Activated naive CD4-positive, alpha-beta T cell treated with anti-CD3 and anti-CD28 coated beads for 36 hours (primary cell): ENCODE measurements around the gene TMEM184C. TPM values are rescaled to one million over a fixed set of nuclear protein-coding genes. Genes with fewer than 3 reads are reported as not detected.

Source experiments
- CTCF ChIA-PET: fragments of 350-600 bp; sonication (Branson Sonifier 250); formaldehyde crosslinking; loops from one replicate; lab custom pipeline; 2021; ENCODE audit warnings: antibody characterized with exemption; lab: Charles Lee
- DNase-seq: peaks from one replicate; pipeline ENCODE4 v3.0.0-alpha.2; 2020
- H3K27ac Mint-ChIP-seq: one replicate; pipeline ENCODE4 v1.8.0; 2021; ENCODE audit warnings: mild to moderate bottlenecking, mixed read lengths
- H3K27me3 Mint-ChIP-seq: one replicate; pipeline ENCODE4 v1.8.0; 2021; ENCODE audit warnings: low read depth, mixed read lengths
- H3K36me3 Mint-ChIP-seq: one replicate; pipeline ENCODE4 v1.8.0; 2021; ENCODE audit warnings: low read depth, mixed read lengths
- H3K4me1 Mint-ChIP-seq: one replicate; pipeline ENCODE4 v1.8.0; 2021; ENCODE audit warnings: low read depth, mixed read lengths
- H3K4me3 Mint-ChIP-seq: one replicate; pipeline ENCODE4 v1.8.0; 2021; ENCODE audit warnings: mild to moderate bottlenecking, moderate library complexity, mixed read lengths
- H3K9me3 Mint-ChIP-seq: one replicate; pipeline ENCODE4 v1.8.0; 2021; ENCODE audit warnings: mixed read lengths
- intact Hi-C: fragments of 100-400 bp; cut with micrococcal nuclease; formaldehyde crosslinking; loops from one replicate; pipeline ENCODE4 v1.15.1; 2023
- total RNA-seq, 2 experiments: library from RNA; stranded (reverse); gene quantifications; one replicate each; pipeline ENCODE4 v1.2.3, GENCODE V29; 2021

The TMEM184C gene
- total RNA-seq, 2 experiments from 2014 or later, result 11.5 to 12.5 TPM

DNA sequence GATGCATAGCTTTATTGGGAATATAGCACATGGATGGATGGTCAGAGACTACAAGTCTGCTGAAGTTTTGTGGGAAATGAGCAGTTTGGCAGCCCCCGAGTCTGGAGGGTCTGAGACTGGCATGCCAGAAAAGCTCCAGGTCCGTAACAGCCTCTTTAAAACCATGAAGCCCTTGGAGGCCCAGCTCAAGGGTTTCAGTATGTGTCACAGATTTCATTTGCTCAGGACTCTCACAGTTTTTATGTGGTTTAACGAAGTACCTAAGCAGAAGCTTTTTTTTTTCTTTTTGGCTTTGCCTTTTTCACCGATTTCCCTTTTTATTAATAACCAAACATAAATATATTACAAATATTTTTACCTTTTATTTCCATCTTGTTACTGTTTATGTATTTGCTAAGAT lies 30.6 kb upstream of the TMEM184C start:
- Mint-ChIP-seq H3K4me1 (peaks cover 2% of the 10 kb centered on the region), H3K9me3 (peaks cover 4% of the 10 kb centered on the region), H3K4me3 (no peak overlapping the region), H3K27me3 (no peaks in the 10 kb centered on the region), H3K27ac (no peak overlapping the region), H3K36me3 (no peaks in the 10 kb centered on the region)
- CTCF ChIA-PET, result interaction anchor here (1.1 to 1.3 kb wide), 3 partner anchors 9 to 280 kb away, joined by 3 to 4 read pairs (median 3); no protein-coding TSS in a partner anchor
- DNase-seq, result no peak
- intact Hi-C loops, result no loop called here

- DNase-seq, result no peak
- no peak overlapping the region for H3K27ac Mint-ChIP-seq
- peaks cover 4% of the 10 kb centered on the region for H3K9me3 Mint-ChIP-seq
- CTCF ChIA-PET, result interaction anchor here (0.7 to 1.3 kb wide), 4 partner anchors 9 to 280 kb away, joined by 3 to 4 read pairs (median 3); no protein-coding TSS in a partner anchor
- H3K4me3 Mint-ChIP-seq, result no peak overlapping the region
- peaks cover 2% of the 10 kb centered on the region for H3K4me1 Mint-ChIP-seq
- no peaks in the 10 kb centered on the region for H3K36me3 Mint-ChIP-seq
- intact Hi-C loops, result no loop called here
- H3K27me3 Mint-ChIP-seq, result no peaks in the 10 kb centered on the region
Observed at GRCh38 chr4:147587041-147587440, 30.2 kb upstream of the TMEM184C start.

- H3K27ac Mint-ChIP-seq, result no peak overlapping the region
- peaks cover 2% of the 10 kb centered on the region for H3K9me3 Mint-ChIP-seq
- no peak overlapping the region for H3K4me3 Mint-ChIP-seq
- H3K36me3 Mint-ChIP-seq, result no peaks in the 10 kb centered on the region
- H3K27me3 Mint-ChIP-seq, result no peaks in the 10 kb centered on the region
- intact Hi-C loops, result no loop called here
- CTCF ChIA-PET, result interaction anchor here (0.6 to 2.4 kb wide), 25 partner anchors 8 to 1564 kb away, joined by 3 to 22 read pairs (median 4); partner anchors contain the start of gene PRMT9
- H3K4me1 Mint-ChIP-seq, result peaks cover 2% of the 10 kb centered on the region
- DNase-seq, result no peak
Observed at GRCh38 chr4:147589586-147589985, 27.6 kb upstream of the TMEM184C start.

DNA sequence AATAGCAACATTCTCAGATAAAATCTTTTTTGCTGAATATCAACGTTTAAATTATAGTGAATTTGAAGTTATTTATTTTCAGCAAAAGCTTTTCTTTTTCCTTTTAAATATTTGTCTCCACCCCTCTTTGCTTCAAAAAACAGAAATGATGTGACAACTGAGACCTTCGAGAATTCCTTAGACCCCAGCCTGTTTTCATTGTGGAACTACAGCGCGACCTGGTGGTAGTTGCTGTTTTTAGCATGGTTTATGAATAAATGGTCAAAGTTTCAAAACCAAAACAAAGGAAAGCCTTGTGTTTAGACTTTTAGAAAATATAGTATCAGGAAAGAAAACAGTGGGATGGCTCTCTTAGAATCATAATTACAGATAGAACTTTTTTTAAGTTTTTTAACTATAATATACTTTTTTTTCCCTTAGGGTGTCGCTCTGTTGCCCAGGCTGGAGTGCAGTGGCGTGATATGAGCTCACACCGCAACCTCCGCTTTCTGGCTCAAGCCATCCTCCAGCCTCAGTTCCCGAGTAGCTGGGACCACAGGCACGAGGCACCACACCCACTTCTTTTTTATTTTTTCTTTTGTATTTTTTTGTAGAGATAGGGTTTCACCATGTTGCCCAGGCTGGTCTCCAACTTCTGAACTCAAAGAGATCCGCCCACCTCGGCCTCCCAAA lies 26.8 kb upstream of the TMEM184C start:
- Mint-ChIP-seq H3K27me3 (no peaks in the 10 kb centered on the region), H3K9me3 (peaks cover under 1% of the 10 kb centered on the region), H3K4me1 (peaks cover 2% of the 10 kb centered on the region), H3K4me3 (no peak overlapping the region), H3K36me3 (no peaks in the 10 kb centered on the region), H3K27ac (no peak overlapping the region)
- DNase-seq, result peak; percentile 64
- intact Hi-C loops, result loop anchor here (1.0 to 2.0 kb wide), 4 partner anchors 72 to 1348 kb away; no protein-coding TSS in a partner anchor
- CTCF ChIA-PET, result interaction anchor here (0.7 to 2.4 kb wide), 23 partner anchors 8 to 1565 kb away, joined by 3 to 22 read pairs (median 4); partner anchors contain the start of gene PRMT9

DNA sequence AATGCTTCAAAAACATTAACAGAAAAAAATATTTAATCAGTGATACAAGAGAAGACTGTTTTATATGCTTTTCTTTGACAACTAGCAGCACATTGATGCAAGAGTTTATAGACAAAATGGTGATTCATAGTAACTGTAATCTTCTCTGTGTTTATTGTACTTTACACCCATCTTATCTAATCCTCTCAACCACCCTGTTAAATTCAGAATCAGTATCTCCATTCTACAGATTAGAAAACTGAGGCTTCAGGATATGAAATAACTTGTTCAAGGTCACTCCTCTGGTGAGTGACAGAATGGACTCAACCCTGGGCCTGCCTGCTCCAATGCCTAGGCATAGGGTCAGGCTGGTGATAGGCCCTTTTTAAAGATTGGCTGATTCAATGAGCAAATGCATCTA lies 26.1 kb upstream of the TMEM184C start:
- no peak for DNase-seq
- Mint-ChIP-seq H3K4me1 (peaks cover 2% of the 10 kb centered on the region), H3K9me3 (no peaks in the 10 kb centered on the region), H3K4me3 (no peak overlapping the region), H3K36me3 (no peaks in the 10 kb centered on the region), H3K27ac (no peak overlapping the region), H3K27me3 (no peaks in the 10 kb centered on the region)
- intact Hi-C loops, result loop anchor here (2.0 kb wide), 1 partner anchor 1348 kb away; no protein-coding TSS in a partner anchor
- CTCF ChIA-PET, result interaction anchor here (0.9 to 2.3 kb wide), 6 partner anchors 10 to 431 kb away, joined by 3 to 7 read pairs (median 6); no protein-coding TSS in a partner anchor

- Mint-ChIP-seq H3K4me1 (peaks cover 2% of the 10 kb centered on the region), H3K4me3 (no peak overlapping the region), H3K36me3 (no peaks in the 10 kb centered on the region), H3K27me3 (no peaks in the 10 kb centered on the region), H3K27ac (no peak overlapping the region), H3K9me3 (no peaks in the 10 kb centered on the region)
- intact Hi-C loops, result no loop called here
- CTCF ChIA-PET, result interaction anchor here (1.0 kb wide), 1 partner anchor 273 kb away, joined by 3 read pairs; no protein-coding TSS in a partner anchor
- no peak for DNase-seq
Observed at GRCh38 chr4:147594107-147594506, 23.1 kb upstream of the TMEM184C start.

DNA sequence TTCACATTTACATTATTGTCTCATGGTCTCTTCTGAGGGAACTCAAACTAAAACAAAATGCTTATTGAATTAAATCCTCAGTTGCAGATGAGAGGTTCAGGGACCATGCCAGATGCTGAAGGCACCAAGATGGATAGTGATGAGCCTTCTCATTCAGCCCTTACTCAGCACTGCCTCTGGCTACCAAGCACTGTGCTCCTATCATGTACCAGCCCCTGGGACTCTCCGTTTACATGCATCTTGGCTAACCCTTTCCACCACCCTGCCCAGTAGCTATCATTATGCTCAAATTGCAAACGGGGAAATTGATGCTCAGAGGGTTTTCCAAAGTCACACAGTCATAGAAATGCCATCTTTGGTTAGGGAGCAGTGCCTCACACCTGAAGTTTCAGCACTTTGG lies 22.6 kb upstream of the TMEM184C start:
- H3K9me3 Mint-ChIP-seq, result no peaks in the 10 kb centered on the region
- no peaks in the 10 kb centered on the region for H3K36me3 Mint-ChIP-seq
- H3K4me1 Mint-ChIP-seq, result peaks cover 2% of the 10 kb centered on the region
- DNase-seq, result no peak
- H3K4me3 Mint-ChIP-seq, result no peak overlapping the region
- intact Hi-C loops, result no loop called here
- CTCF ChIA-PET, result interaction anchor here (0.7 kb wide), 2 partner anchors 76 to 270 kb away, joined by 3 read pairs; no protein-coding TSS in a partner anchor
- no peak overlapping the region for H3K27ac Mint-ChIP-seq
- H3K27me3 Mint-ChIP-seq, result no peaks in the 10 kb centered on the region

- intact Hi-C loops, result loop anchor here (1.0 kb wide), 1 partner anchor 270 kb away; no protein-coding TSS in a partner anchor
- CTCF ChIA-PET, result interaction anchor here (1.1 to 2.4 kb wide), 2 partner anchors 10 to 271 kb away, joined by 3 to 13 read pairs; no protein-coding TSS in a partner anchor
- Mint-ChIP-seq H3K4me1 (no peaks in the 10 kb centered on the region), H3K27me3 (no peaks in the 10 kb centered on the region), H3K27ac (no peak overlapping the region), H3K4me3 (no peak overlapping the region), H3K36me3 (no peaks in the 10 kb centered on the region), H3K9me3 (no peaks in the 10 kb centered on the region)
- DNase-seq, result no peak
Observed at GRCh38 chr4:147596377-147596776, 20.8 kb upstream of the TMEM184C start.

DNA sequence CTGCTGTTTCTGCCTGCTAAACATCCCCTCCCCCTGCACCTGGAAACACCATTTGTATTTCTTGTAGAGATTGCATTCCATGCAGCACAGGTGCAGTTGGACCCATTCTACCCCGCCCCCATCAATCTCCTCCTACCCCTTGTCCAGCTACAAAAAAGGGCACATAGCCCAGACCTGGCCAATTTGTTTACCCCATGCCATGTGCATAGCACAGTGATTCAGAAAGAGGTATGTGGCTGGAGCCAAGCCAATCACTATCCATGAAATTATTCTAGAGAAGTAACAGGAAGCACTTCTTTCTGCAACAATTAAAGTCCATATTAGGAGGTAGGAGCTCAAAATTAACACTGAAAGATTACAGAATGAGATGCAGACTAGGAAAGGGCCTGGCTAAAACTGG lies 20.2 kb upstream of the TMEM184C start:
- Mint-ChIP-seq H3K27me3 (no peaks in the 10 kb centered on the region), H3K27ac (no peak overlapping the region), H3K4me3 (no peak overlapping the region), H3K9me3 (no peaks in the 10 kb centered on the region), H3K36me3 (no peaks in the 10 kb centered on the region), H3K4me1 (no peaks in the 10 kb centered on the region)
- intact Hi-C loops, result loop anchor here (1.0 kb wide), 1 partner anchor 269 kb away; no protein-coding TSS in a partner anchor
- no peak for DNase-seq
- CTCF ChIA-PET, result interaction anchor here (1.3 to 2.4 kb wide), 2 partner anchors 12 to 270 kb away, joined by 3 to 13 read pairs; no protein-coding TSS in a partner anchor

GRCh38 chr4:147597561-147597960 lies 19.6 kb upstream of the TMEM184C start:
- Mint-ChIP-seq H3K27me3 (no peaks in the 10 kb centered on the region), H3K36me3 (no peaks in the 10 kb centered on the region), H3K4me1 (no peaks in the 10 kb centered on the region), H3K9me3 (no peaks in the 10 kb centered on the region), H3K4me3 (no peak overlapping the region), H3K27ac (no peak overlapping the region)
- CTCF ChIA-PET, result interaction anchor here (0.6 to 2.4 kb wide), 4 partner anchors 8 to 269 kb away, joined by 3 to 13 read pairs (median 3); no protein-coding TSS in a partner anchor
- intact Hi-C loops, result no loop called here
- no peak for DNase-seq

- Mint-ChIP-seq H3K4me1 (no peaks in the 10 kb centered on the region), H3K27me3 (no peaks in the 10 kb centered on the region), H3K4me3 (no peak overlapping the region), H3K9me3 (no peaks in the 10 kb centered on the region), H3K36me3 (no peaks in the 10 kb centered on the region), H3K27ac (no peak overlapping the region)
- DNase-seq, result no peak
- intact Hi-C loops, result no loop called here
- CTCF ChIA-PET, result interaction anchor here (0.6 to 0.7 kb wide), 2 partner anchors 9 to 689 kb away, joined by 3 to 4 read pairs; no protein-coding TSS in a partner anchor
Observed at GRCh38 chr4:147599206-147599605, 18.0 kb upstream of the TMEM184C start.

DNA sequence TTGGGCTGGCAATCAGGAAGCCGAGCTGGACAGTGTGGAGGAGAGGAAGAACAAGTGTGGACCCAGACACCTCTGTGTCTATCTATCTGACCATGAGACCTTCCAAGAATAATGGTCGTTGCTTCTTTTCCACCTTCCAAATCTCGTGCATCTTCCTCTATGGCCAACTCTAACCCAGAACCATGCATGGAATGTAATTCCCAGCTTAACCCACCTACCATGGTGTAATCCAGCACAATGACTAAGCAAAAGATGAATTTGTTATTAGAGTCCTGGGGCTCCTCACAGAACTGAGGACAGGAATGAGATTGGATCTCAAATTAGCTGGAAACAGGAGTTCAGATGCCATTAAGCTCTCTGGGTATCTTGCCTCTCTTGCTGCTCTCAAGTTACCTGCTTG lies 17.4 kb upstream of the TMEM184C start:
- CTCF ChIA-PET, result interaction anchor here (0.6 to 0.9 kb wide), 4 partner anchors 10 to 690 kb away, joined by 3 to 7 read pairs (median 4); no protein-coding TSS in a partner anchor
- Mint-ChIP-seq H3K4me3 (no peak overlapping the region), H3K27ac (no peak overlapping the region), H3K4me1 (no peaks in the 10 kb centered on the region), H3K27me3 (no peaks in the 10 kb centered on the region), H3K9me3 (no peaks in the 10 kb centered on the region), H3K36me3 (no peaks in the 10 kb centered on the region)
- DNase-seq, result no peak
- intact Hi-C loops, result no loop called here
